Keratinocyte (primary cell): ENCODE measurements around the gene ARID1B.

Experiments
- EZH2 ChIP-seq: IDR thresholded peaks from one replicate; pipeline ENCODE4 v1.6.1; 2012; ENCODE audit warnings: inconsistent platforms, mild to moderate bottlenecking, low read length, moderate library complexity
- TF ChIP-seq, protein P1 (sequence below), 3 experiments: IDR thresholded peaks in 1 of 3; conservative IDR thresholded peaks in 1 of 3; optimal IDR thresholded peaks in 1 of 3; 2 replicates in 2 of 3; 3 replicates in 1 of 3; pipeline versions ENCODE3 to v1.5.1; 2011; ENCODE audit warnings: low read length in 3 of 3, mild to moderate bottlenecking in 3 of 3, moderate library complexity in 2 of 3, control low read depth in 1 of 3, inconsistent platforms in 1 of 3; ENCODE audit not compliant: insufficient read depth in 2 of 3; ENCODE audit errors: extremely low read depth in 1 of 3

- TF ChIP-seq EZH2 = no peak
- TF ChIP-seq, protein P1, sequence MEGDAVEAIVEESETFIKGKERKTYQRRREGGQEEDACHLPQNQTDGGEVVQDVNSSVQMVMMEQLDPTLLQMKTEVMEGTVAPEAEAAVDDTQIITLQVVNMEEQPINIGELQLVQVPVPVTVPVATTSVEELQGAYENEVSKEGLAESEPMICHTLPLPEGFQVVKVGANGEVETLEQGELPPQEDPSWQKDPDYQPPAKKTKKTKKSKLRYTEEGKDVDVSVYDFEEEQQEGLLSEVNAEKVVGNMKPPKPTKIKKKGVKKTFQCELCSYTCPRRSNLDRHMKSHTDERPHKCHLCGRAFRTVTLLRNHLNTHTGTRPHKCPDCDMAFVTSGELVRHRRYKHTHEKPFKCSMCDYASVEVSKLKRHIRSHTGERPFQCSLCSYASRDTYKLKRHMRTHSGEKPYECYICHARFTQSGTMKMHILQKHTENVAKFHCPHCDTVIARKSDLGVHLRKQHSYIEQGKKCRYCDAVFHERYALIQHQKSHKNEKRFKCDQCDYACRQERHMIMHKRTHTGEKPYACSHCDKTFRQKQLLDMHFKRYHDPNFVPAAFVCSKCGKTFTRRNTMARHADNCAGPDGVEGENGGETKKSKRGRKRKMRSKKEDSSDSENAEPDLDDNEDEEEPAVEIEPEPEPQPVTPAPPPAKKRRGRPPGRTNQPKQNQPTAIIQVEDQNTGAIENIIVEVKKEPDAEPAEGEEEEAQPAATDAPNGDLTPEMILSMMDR (optimal IDR thresholded peaks at IDR 0.05 in 1 of 3, IDR thresholded peaks at IDR 0.05 in 1 of 3, conservative IDR thresholded peaks at IDR 0.05 in 1 of 3; ENCODE audit: extremely low read depth in 1 of 3, insufficient read depth in 2 of 3, low read length in 3 of 3) = no peak
Measured at GRCh38 chr6:157200611-157201010, 423.4 kb downstream of the ARID1B start.
